ENCODE measurements around the gene YJU2.
"Not testable (repeated sequence)": the region's sequence is repeated elsewhere in the genome, so short reads cannot be mapped to it uniquely, and the experiment has no call there.

- TF ChIP-seq EZH2phosphoT487 (IDR thresholded peaks at IDR 0.05; ENCODE audit: insufficient read depth, low read depth); EZH2 (IDR thresholded peaks at IDR 0.05; ENCODE audit: insufficient read depth, poor library complexity, severe bottlenecking): not testable (repeated sequence)
These were observed 27.4 kb downstream of the YJU2 start for GRCh38 chr19:4274321-4274686.

Measured in GM23248 (cell line).